GM18519 (cell line): Measurements from ENCODE around the gene MAPRE2.
"Not testable (repeated sequence)": the region's sequence is repeated elsewhere in the genome, so short reads cannot be mapped to it uniquely, and the experiment has no call there.

Experiments
- ATAC-seq: cut with Tn5 transposase; IDR thresholded peaks from one replicate; pipeline ENCODE4 v1.9.1; 2021; ENCODE audit warnings: mild to moderate bottlenecking, moderate library complexity; ENCODE audit not compliant: unreplicated experiment, low FRiP score

The MAPRE2 gene

GRCh38 chr18:35085450-35086380, 44.5 kb downstream of the MAPRE2 start:
- no peak for ATAC-seq

GRCh38 chr18:35086704-35087103, 45.5 kb downstream of the MAPRE2 start:
- ATAC-seq: no peak

- ATAC-seq: no peak
These were observed 46.5 kb downstream of the MAPRE2 start for GRCh38 chr18:35087726-35088125.

GRCh38 chr18:35088921-35089320, 47.7 kb downstream of the MAPRE2 start:
- no peak for ATAC-seq

- no peak for ATAC-seq
These were observed 48.2 kb downstream of the MAPRE2 start for GRCh38 chr18:35089382-35089781.

GRCh38 chr18:35089891-35090550, 48.8 kb downstream of the MAPRE2 start:
- no peak for ATAC-seq

GRCh38 chr18:35091841-35092240, 50.6 kb downstream of the MAPRE2 start:
- ATAC-seq: no peak

- peak; percentile 85 for ATAC-seq
These were observed 54.9 kb downstream of the MAPRE2 start for GRCh38 chr18:35095983-35096676.

- ATAC-seq: no peak
These were observed 55.4 kb downstream of the MAPRE2 start for GRCh38 chr18:35096677-35097011.

- no peak for ATAC-seq
These were observed 56.0 kb downstream of the MAPRE2 start for GRCh38 chr18:35097195-35097594.

GRCh38 chr18:35097763-35098162, 56.5 kb downstream of the MAPRE2 start:
- ATAC-seq: no peak

- ATAC-seq: no peak
These were observed 58.7 kb downstream of the MAPRE2 start for GRCh38 chr18:35099911-35100310.

GRCh38 chr18:35104391-35105051, 63.3 kb downstream of the MAPRE2 start:
- no peak for ATAC-seq

- no peak for ATAC-seq
These were observed 65.0 kb downstream of the MAPRE2 start for GRCh38 chr18:35106013-35106844.

GRCh38 chr18:35106845-35107148, 65.6 kb downstream of the MAPRE2 start:
- no peak for ATAC-seq

- ATAC-seq: no peak
These were observed 66.0 kb downstream of the MAPRE2 start for GRCh38 chr18:35107216-35107615.

GRCh38 chr18:35108088-35108487, 66.9 kb downstream of the MAPRE2 start:
- ATAC-seq: not testable (repeated sequence)

GRCh38 chr18:35110059-35110458, 68.8 kb downstream of the MAPRE2 start:
- no peak for ATAC-seq

GRCh38 chr18:35110554-35111485, 69.6 kb downstream of the MAPRE2 start:
- no peak for ATAC-seq
